ENCODE results near the gene ARIH1.
"Not testable (repeated sequence)": the region's sequence is repeated elsewhere in the genome, so short reads cannot be mapped to it uniquely, and the experiment has no call there.

The ARIH1 gene

GRCh38 chr15:72570059-72570458 is 95.9 kb downstream of the ARIH1 start:
- no peak for DNase-seq (ENCODE audit: low spot score in 2 of 2)
- Histone ChIP-seq H3K36me3 (replicated peaks) (peaks cover 68% of the 10 kb centered on the region), H3K27me3 (ENCODE audit: low read depth) (no peaks in the 10 kb centered on the region), H3K4me3 (no peak overlapping the region), H3K4me1 (no peaks in the 10 kb centered on the region; the same call in 1 of the 2 replicates), H3K9me3 (no peaks in the 10 kb centered on the region)
- in situ Hi-C loops (cut with MboI; ENCODE audit: low sequenced_read_pairs): no loop called here

- Histone ChIP-seq H3K27me3 (ENCODE audit: low read depth) (no peaks in the 10 kb centered on the region), H3K4me3 (no peak overlapping the region), H3K36me3 (replicated peaks) (peaks cover 71% of the 10 kb centered on the region), H3K4me1 (no peaks in the 10 kb centered on the region), H3K9me3 (0 out of 2 replicates have a peak, but pooled peaks cover 2% of the 10 kb centered on the region)
- in situ Hi-C loops (cut with MboI; ENCODE audit: low sequenced_read_pairs): no loop called here
- no peak for DNase-seq (ENCODE audit: low spot score in 2 of 2)
These were observed 105.7 kb downstream of the ARIH1 start for GRCh38 chr15:72579814-72580213.

- in situ Hi-C loops (cut with MboI; ENCODE audit: low sequenced_read_pairs): no loop called here
- Histone ChIP-seq H3K27me3 (ENCODE audit: low read depth) (no peaks in the 10 kb centered on the region), H3K9me3 (no peaks in the 10 kb centered on the region), H3K36me3 (replicated peaks) (peaks cover 72% of the 10 kb centered on the region), H3K4me3 (no peak overlapping the region), H3K4me1 (no peaks in the 10 kb centered on the region)
- no peak for DNase-seq (ENCODE audit: low spot score in 2 of 2)
These were observed 109.9 kb downstream of the ARIH1 start for GRCh38 chr15:72584006-72584405.

DNA sequence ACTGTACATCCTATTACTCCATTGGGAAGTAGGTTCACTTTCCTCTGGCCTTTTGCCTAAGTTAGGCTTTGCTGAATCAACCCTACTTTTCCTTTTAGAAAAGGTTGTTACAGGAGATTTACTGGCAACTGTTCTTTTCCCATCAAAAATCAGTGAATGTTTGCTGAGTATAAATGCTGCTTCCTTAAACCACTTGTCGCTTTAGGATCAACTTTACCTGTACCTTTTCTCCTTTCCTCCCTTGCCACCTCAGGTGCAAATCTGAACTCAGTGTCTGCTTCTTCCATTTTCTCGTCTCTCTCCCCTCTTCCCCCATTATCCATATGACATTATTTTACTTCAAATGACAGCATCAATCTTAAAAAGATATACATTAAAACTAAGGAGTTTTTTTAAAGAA is 110.9 kb downstream of the ARIH1 start:
- H3K36me3 ChIP-seq (replicated peaks): peaks cover 66% of the 10 kb centered on the region

DNA sequence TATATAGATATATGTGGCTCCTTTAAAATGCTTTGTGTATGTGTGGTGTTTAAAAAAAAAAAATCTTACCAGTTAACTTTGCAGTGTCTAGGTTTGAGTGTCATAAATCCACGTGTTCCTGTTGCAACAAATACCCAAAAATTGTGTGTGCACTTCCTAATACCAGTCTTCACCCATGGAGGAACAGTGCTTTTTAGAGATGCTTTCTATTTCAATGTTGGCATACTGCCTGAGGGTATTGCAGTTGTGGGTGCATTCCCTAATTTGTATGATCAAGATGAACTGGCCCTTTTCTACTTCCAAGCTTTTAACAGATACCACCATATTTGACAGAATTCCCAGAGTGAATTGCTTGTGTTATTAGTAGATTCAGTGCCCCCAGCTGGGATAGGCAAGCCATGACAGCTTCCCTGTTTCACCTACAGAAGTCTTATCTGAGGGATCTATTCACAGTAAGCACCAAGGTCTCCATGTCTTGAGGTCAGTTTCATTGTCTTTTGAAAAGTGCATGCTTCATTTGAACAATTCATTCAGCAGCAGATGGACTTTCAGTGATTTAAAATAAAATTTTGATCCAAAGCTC is 111.4 kb downstream of the ARIH1 start:
- no peaks in the 10 kb centered on the region for H3K4me1 ChIP-seq
- H3K9me3 ChIP-seq: no peaks in the 10 kb centered on the region
- DNase-seq (ENCODE audit: low spot score in 2 of 2): no peak
- no peak overlapping the region for H3K4me3 ChIP-seq
- H3K27me3 ChIP-seq (ENCODE audit: low read depth): no peaks in the 10 kb centered on the region
- peaks cover 62% of the 10 kb centered on the region for H3K36me3 ChIP-seq (replicated peaks)
- in situ Hi-C loops (cut with MboI; ENCODE audit: low sequenced_read_pairs): no loop called here

More for the DNA sequence above, 110.9 kb downstream of the ARIH1 start:
- Histone ChIP-seq H3K4me1 (no peaks in the 10 kb centered on the region), H3K27me3 (ENCODE audit: low read depth) (no peaks in the 10 kb centered on the region), H3K4me3 (no peak overlapping the region), H3K9me3 (no peaks in the 10 kb centered on the region)
- no peak for DNase-seq (ENCODE audit: low spot score in 2 of 2)
- in situ Hi-C loops (cut with MboI; ENCODE audit: low sequenced_read_pairs): no loop called here

- DNase-seq (ENCODE audit: low spot score in 2 of 2): no peak
- Histone ChIP-seq H3K27me3 (ENCODE audit: low read depth) (no peaks in the 10 kb centered on the region), H3K9me3 (no peaks in the 10 kb centered on the region), H3K4me3 (no peak overlapping the region), H3K4me1 (no peaks in the 10 kb centered on the region), H3K36me3 (replicated peaks) (peaks cover 37% of the 10 kb centered on the region)
- in situ Hi-C loops (cut with MboI; ENCODE audit: low sequenced_read_pairs): no loop called here
These were observed 114.0 kb downstream of the ARIH1 start for GRCh38 chr15:72588096-72588495.

GRCh38 chr15:72590427-72590826 is 116.3 kb downstream of the ARIH1 start:
- H3K9me3 ChIP-seq: no peaks in the 10 kb centered on the region
- H3K27me3 ChIP-seq (ENCODE audit: low read depth): no peaks in the 10 kb centered on the region
- in situ Hi-C loops (cut with MboI; ENCODE audit: low sequenced_read_pairs): loop anchor here (10.0 kb wide), 1 partner anchor 84 kb away; no protein-coding TSS in a partner anchor
- H3K4me3 ChIP-seq: no peak overlapping the region
- H3K4me1 ChIP-seq: no peaks in the 10 kb centered on the region
- no peak for DNase-seq (ENCODE audit: low spot score in 2 of 2)
- peaks cover 15% of the 10 kb centered on the region; the same call in 1 of the 2 replicates for H3K36me3 ChIP-seq (replicated peaks)

- Histone ChIP-seq H3K27me3 (ENCODE audit: low read depth) (no peaks in the 10 kb centered on the region), H3K36me3 (replicated peaks) (peaks cover 5% of the 10 kb centered on the region; the same call in 1 of the 2 replicates), H3K4me3 (no peak overlapping the region), H3K4me1 (no peaks in the 10 kb centered on the region), H3K9me3 (no peaks in the 10 kb centered on the region)
- DNase-seq (ENCODE audit: low spot score in 2 of 2): no peak
- in situ Hi-C loops (cut with MboI; ENCODE audit: low sequenced_read_pairs): loop anchor here (10.0 kb wide), 1 partner anchor 83 kb away; no protein-coding TSS in a partner anchor
These were observed 117.2 kb downstream of the ARIH1 start for GRCh38 chr15:72591361-72591760.

DNA sequence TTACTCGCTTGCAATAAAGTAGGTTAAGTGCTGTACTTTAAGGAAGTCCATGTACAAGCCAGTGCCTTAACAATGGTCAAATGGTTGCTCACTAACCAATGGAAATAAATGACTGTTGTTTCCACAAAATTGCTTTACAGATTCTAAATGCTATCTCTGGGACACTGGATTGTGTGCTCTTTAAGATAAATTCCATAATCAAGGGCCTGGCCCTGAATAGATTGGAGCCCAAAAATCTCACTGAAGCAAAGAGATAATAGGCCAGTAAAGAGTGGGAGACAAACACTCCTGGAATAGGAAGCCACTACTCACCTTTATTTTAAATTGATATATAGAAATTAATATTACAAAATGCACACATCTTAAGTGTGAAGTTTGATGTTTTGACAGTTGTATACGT is 118.0 kb downstream of the ARIH1 start:
- in situ Hi-C loops (cut with MboI; ENCODE audit: low sequenced_read_pairs): loop anchor here (10.0 kb wide), 1 partner anchor 83 kb away; no protein-coding TSS in a partner anchor
- DNase-seq (ENCODE audit: low spot score in 2 of 2): no peak
- no peak overlapping the region for H3K4me3 ChIP-seq
- no peaks in the 10 kb centered on the region for H3K4me1 ChIP-seq
- H3K27me3 ChIP-seq (ENCODE audit: low read depth): no peaks in the 10 kb centered on the region
- no peaks in the 10 kb centered on the region for H3K36me3 ChIP-seq (replicated peaks)
- no peaks in the 10 kb centered on the region for H3K9me3 ChIP-seq

DNA sequence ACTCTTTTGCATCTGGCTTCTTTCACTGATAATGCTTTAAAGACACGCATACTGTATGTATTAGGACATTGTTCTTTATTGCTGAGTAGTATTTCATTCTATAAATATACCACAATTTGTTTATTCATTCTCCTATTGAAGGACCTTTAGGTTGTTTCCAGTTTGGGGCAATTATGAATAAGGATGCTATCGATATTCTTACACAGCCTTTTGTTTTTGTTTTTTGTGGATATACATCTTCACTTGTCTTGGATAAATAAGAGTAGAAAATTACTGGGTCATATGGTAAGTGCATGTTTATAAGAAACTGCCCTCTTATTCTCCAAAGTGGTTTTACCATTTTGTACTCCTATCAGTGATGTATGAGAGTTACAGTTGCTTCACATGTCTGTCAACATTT is 118.5 kb downstream of the ARIH1 start:
- in situ Hi-C loops (cut with MboI; ENCODE audit: low sequenced_read_pairs): loop anchor here (10.0 kb wide), 1 partner anchor 82 kb away; no protein-coding TSS in a partner anchor
- Histone ChIP-seq H3K27me3 (ENCODE audit: low read depth) (no peaks in the 10 kb centered on the region), H3K4me3 (no peak overlapping the region)

DNA sequence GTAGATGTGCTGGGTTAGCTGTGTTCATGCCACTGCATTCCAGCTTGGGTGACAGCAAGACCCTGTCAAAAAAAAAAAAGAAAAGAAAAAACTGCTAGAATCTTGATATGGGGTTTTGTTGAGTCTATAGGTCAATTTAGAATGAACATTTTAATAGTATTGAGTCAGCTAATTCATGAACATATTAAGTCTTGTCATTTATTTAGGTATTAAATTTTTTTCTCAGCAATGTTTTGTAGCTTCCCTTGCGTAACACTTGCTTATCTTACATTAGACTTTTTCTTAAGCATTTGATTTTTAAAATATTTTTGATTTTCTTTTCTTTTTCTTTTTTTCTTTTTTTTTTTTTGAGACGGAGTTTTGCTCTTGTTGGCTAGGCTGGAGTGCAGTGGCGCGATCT is 119.7 kb downstream of the ARIH1 start:
- in situ Hi-C loops (cut with MboI; ENCODE audit: low sequenced_read_pairs): loop anchor here (10.0 kb wide), 1 partner anchor 81 kb away; no protein-coding TSS in a partner anchor
- no peaks in the 10 kb centered on the region for H3K36me3 ChIP-seq (replicated peaks)
- H3K27me3 ChIP-seq (ENCODE audit: low read depth): no peaks in the 10 kb centered on the region
- no peaks in the 10 kb centered on the region for H3K9me3 ChIP-seq
- no peak overlapping the region for H3K4me3 ChIP-seq
- H3K4me1 ChIP-seq: no peaks in the 10 kb centered on the region
- DNase-seq (ENCODE audit: low spot score in 2 of 2): no peak

More for the DNA sequence above, 118.5 kb downstream of the ARIH1 start:
- no peaks in the 10 kb centered on the region for H3K9me3 ChIP-seq
- no peaks in the 10 kb centered on the region for H3K36me3 ChIP-seq (replicated peaks)
- DNase-seq (ENCODE audit: low spot score in 2 of 2): no peak
- H3K4me1 ChIP-seq: no peaks in the 10 kb centered on the region

GRCh38 chr15:72599855-72600464 is 125.8 kb downstream of the ARIH1 start:
- H3K4me1 ChIP-seq: no peaks in the 10 kb centered on the region
- peak; percentile 76 to 80 for DNase-seq (ENCODE audit: low spot score in 2 of 2)
- no peaks in the 10 kb centered on the region for H3K27me3 ChIP-seq (ENCODE audit: low read depth)
- H3K9me3 ChIP-seq: no peaks in the 10 kb centered on the region
- no peak overlapping the region for H3K4me3 ChIP-seq
- no peaks in the 10 kb centered on the region for H3K36me3 ChIP-seq (replicated peaks)
- in situ Hi-C loops (cut with MboI; ENCODE audit: low sequenced_read_pairs): loop anchor here (10.0 to 25.0 kb wide), 2 partner anchors 75 to 1437 kb away; no protein-coding TSS in a partner anchor

DNA sequence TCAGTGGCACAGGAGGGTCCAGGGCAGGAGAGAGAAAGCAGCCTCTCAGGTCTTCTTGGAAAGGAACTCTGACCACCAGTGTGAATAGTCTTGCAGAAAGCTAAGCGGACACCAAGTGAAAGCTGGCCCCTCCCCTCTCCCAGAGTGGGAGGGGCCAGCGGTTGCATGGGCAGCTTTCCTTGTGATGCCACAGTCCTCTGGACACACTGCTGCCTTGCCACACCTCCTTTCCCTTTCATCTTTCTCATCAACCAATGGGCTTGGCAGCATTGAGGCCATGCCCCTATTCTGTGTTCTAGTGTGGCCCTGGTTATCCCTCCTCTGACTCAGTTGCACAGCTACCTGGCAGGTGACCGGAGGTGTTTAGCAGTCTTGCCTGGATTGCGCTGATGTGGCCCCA is 130.7 kb downstream of the ARIH1 start:
- H3K4me1 ChIP-seq: no peaks in the 10 kb centered on the region
- peak in 1 of 2 experiments; percentile 56 for DNase-seq (ENCODE audit: low spot score in 2 of 2)
- no peaks in the 10 kb centered on the region for H3K36me3 ChIP-seq (replicated peaks)
- no peaks in the 10 kb centered on the region for H3K9me3 ChIP-seq
- in situ Hi-C loops (cut with MboI; ENCODE audit: low sequenced_read_pairs): loop anchor here (25.0 kb wide), 1 partner anchor 1433 kb away; no protein-coding TSS in a partner anchor
- no peak overlapping the region for H3K4me3 ChIP-seq
- H3K27me3 ChIP-seq (ENCODE audit: low read depth): peaks cover 4% of the 10 kb centered on the region

- H3K4me1 ChIP-seq; H3K27me3 ChIP-seq (ENCODE audit: low read depth); H3K9me3 ChIP-seq; H3K4me3 ChIP-seq; H3K36me3 ChIP-seq (replicated peaks); DNase-seq (ENCODE audit: low spot score in 2 of 2): not testable (repeated sequence)
- in situ Hi-C loops (cut with MboI; ENCODE audit: low sequenced_read_pairs): loop anchor here (25.0 kb wide), 1 partner anchor 1429 kb away; no protein-coding TSS in a partner anchor
These were observed 134.0 kb downstream of the ARIH1 start for GRCh38 chr15:72608084-72608483.

All from HAP-1 (cell line).